PFSK-1 (cell line): Measurements from ENCODE around the gene GPR176.

Source experiments
- POLR2AphosphoS5 ChIP-seq: IDR thresholded peaks from 2 replicates; pipeline ENCODE4 v1.6.1; 2012; ENCODE audit warnings: low read depth, mild to moderate bottlenecking, control low read depth, low read length, moderate library complexity
- REST ChIP-seq, 2 experiments: IDR thresholded peaks; 2 replicates each; pipeline versions ENCODE4 v1.6.1 to v1.8.0; 2011 to 2012; ENCODE audit warnings: low read depth in 2 of 2, low read length in 2 of 2, control low read depth in 1 of 2, inconsistent platforms in 1 of 2, mild to moderate bottlenecking in 1 of 2, moderate library complexity in 1 of 2; ENCODE audit not compliant: insufficient read depth in 1 of 2
- TAF1 ChIP-seq: IDR thresholded peaks from 2 replicates; pipeline ENCODE4 v1.6.1; 2012; ENCODE audit warnings: low read length, control low read depth, borderline replicate concordance; ENCODE audit not compliant: insufficient read depth

GRCh38 chr15:39953521-39953920 is 33.5 kb upstream of the GPR176 start:
- TF ChIP-seq POLR2AphosphoS5 (no peak), REST (IDR thresholded peaks at IDR 0.05; ENCODE audit: insufficient read depth in 1 of 2, low read depth in 2 of 2, low read length in 2 of 2) (no peak), TAF1 (no peak)
